ENCODE data around the gene ANKRD12.
"Not testable (repeated sequence)": the region's sequence is repeated elsewhere in the genome, so short reads cannot be mapped to it uniquely, and the experiment has no call there.

Gene ANKRD12

GRCh38 chr18:9237981-9238380 is 101.4 kb downstream of the ANKRD12 start:
- Mint-ChIP-seq H3K4me1 (ENCODE audit: low read depth) (no peaks in the 10 kb centered on the region), H3K36me3 (peaks cover 15% of the 10 kb centered on the region), H3K27me3 (no peaks in the 10 kb centered on the region), H3K9me3 (ENCODE audit: low read depth) (no peaks in the 10 kb centered on the region), H3K4me3 (no peak overlapping the region), H3K27ac (no peak overlapping the region)

GRCh38 chr18:9239720-9240119 is 103.1 kb downstream of the ANKRD12 start:
- H3K4me1 Mint-ChIP-seq (ENCODE audit: low read depth) = peaks cover 3% of the 10 kb centered on the region
- H3K27ac Mint-ChIP-seq = no peak overlapping the region
- no peak overlapping the region for H3K4me3 Mint-ChIP-seq
- H3K27me3 Mint-ChIP-seq = no peaks in the 10 kb centered on the region
- no peaks in the 10 kb centered on the region for H3K9me3 Mint-ChIP-seq (ENCODE audit: low read depth)
- H3K36me3 Mint-ChIP-seq = peaks cover 11% of the 10 kb centered on the region

- H3K4me1 Mint-ChIP-seq (ENCODE audit: low read depth) = peaks cover 3% of the 10 kb centered on the region
- H3K36me3 Mint-ChIP-seq = peaks cover 11% of the 10 kb centered on the region
- H3K27me3 Mint-ChIP-seq = no peaks in the 10 kb centered on the region
- no peak overlapping the region for H3K4me3 Mint-ChIP-seq
- no peak overlapping the region for H3K27ac Mint-ChIP-seq
- no peaks in the 10 kb centered on the region for H3K9me3 Mint-ChIP-seq (ENCODE audit: low read depth)
Measured at GRCh38 chr18:9240270-9240669, 103.7 kb downstream of the ANKRD12 start.

GRCh38 chr18:9243029-9243428 is 106.4 kb downstream of the ANKRD12 start:
- Mint-ChIP-seq H3K9me3 (ENCODE audit: low read depth) (no peaks in the 10 kb centered on the region), H3K4me1 (ENCODE audit: low read depth) (peaks cover 3% of the 10 kb centered on the region), H3K27ac (no peak overlapping the region), H3K4me3 (no peak overlapping the region), H3K36me3 (peaks cover 6% of the 10 kb centered on the region), H3K27me3 (no peaks in the 10 kb centered on the region)

- no peaks in the 10 kb centered on the region for H3K27me3 Mint-ChIP-seq
- H3K9me3 Mint-ChIP-seq (ENCODE audit: low read depth) = no peaks in the 10 kb centered on the region
- H3K36me3 Mint-ChIP-seq = peaks cover 6% of the 10 kb centered on the region
- H3K4me3 Mint-ChIP-seq = no peak overlapping the region
- peaks cover 3% of the 10 kb centered on the region for H3K4me1 Mint-ChIP-seq (ENCODE audit: low read depth)
- H3K27ac Mint-ChIP-seq = peak overlapping the region; percentile 46
Measured at GRCh38 chr18:9244376-9244775, 107.8 kb downstream of the ANKRD12 start.

GRCh38 chr18:9248661-9249060 is 112.1 kb downstream of the ANKRD12 start:
- peaks cover 21% of the 10 kb centered on the region for H3K36me3 Mint-ChIP-seq
- no peaks in the 10 kb centered on the region for H3K9me3 Mint-ChIP-seq (ENCODE audit: low read depth)
- H3K27me3 Mint-ChIP-seq = no peaks in the 10 kb centered on the region
- H3K4me3 Mint-ChIP-seq = no peak overlapping the region
- H3K27ac Mint-ChIP-seq = no peak overlapping the region
- H3K4me1 Mint-ChIP-seq (ENCODE audit: low read depth) = peaks cover 5% of the 10 kb centered on the region

DNA sequence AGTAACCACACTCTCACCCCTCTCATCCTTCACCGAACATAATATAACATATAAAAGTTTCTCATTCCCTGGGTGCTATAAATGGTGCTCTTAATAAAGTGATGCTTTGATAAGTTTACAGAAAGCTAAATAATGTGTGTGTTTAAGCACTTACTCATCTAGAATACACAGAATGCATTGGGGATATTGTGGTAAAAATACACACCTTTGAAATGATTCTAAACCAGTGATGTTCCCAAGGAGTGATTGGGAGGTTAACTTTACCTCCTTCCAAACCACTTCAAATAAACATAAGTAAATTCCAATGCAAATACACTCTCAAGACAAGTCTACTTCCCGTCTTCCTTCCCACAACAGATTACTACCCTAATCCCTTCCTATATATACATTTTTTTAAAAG is 112.7 kb downstream of the ANKRD12 start:
- peaks cover 5% of the 10 kb centered on the region for H3K4me1 Mint-ChIP-seq (ENCODE audit: low read depth)
- no peak overlapping the region for H3K27ac Mint-ChIP-seq
- H3K36me3 Mint-ChIP-seq = peaks cover 24% of the 10 kb centered on the region
- no peaks in the 10 kb centered on the region for H3K9me3 Mint-ChIP-seq (ENCODE audit: low read depth)
- no peaks in the 10 kb centered on the region for H3K27me3 Mint-ChIP-seq
- H3K4me3 Mint-ChIP-seq = no peak overlapping the region

DNA sequence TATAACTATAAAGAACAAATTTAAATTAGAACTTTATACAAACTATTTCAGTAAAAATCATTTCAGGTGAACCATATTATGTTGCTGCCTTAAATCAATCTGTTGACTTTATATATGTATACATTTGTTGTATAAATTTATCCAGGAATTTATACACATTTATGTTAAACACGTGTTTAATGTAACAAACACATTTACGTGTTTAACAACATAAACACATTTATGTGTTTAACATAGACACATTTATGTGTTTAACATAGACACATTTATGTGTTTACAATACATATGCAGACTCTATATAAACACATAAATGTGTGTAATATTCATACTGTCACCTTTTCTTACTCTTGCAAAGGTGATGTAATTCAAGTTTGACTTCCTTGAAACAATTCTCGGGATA is 122.6 kb downstream of the ANKRD12 start:
- Mint-ChIP-seq H3K27ac (no peak overlapping the region), H3K36me3 (peaks cover 47% of the 10 kb centered on the region), H3K4me3 (no peak overlapping the region), H3K4me1 (ENCODE audit: low read depth) (peaks cover 8% of the 10 kb centered on the region), H3K9me3 (ENCODE audit: low read depth) (peaks cover 10% of the 10 kb centered on the region), H3K27me3 (no peaks in the 10 kb centered on the region)

- peak overlapping the region; percentile 64 for H3K27ac Mint-ChIP-seq
- H3K36me3 Mint-ChIP-seq = peaks cover 34% of the 10 kb centered on the region
- peaks cover 1% of the 10 kb centered on the region for H3K9me3 Mint-ChIP-seq (ENCODE audit: low read depth)
- H3K4me3 Mint-ChIP-seq = no peak overlapping the region
- H3K27me3 Mint-ChIP-seq = no peaks in the 10 kb centered on the region
- H3K4me1 Mint-ChIP-seq (ENCODE audit: low read depth) = peaks cover 8% of the 10 kb centered on the region
Measured at GRCh38 chr18:9260388-9261380, 124.1 kb downstream of the ANKRD12 start.

DNA sequence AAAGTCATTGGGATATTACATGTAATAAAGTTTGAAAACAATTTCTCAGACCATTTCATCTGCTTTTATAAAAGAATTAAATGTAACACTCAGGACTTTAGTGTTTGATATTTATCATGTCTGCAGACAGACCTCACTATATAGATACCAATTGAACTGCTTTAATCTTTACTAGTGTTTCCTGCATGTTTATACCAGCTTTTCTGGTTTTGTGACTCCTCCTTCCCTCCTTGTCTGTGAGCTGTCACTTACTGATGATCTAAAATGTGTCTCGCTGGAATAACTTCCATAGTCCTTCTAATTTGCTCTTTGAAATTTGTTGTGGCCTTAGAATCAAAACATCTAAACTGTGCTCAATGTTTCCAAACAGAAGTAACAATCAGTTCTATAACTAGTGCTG is 126.7 kb downstream of the ANKRD12 start:
- Mint-ChIP-seq H3K36me3 (peaks cover 32% of the 10 kb centered on the region), H3K9me3 (ENCODE audit: low read depth) (no peaks in the 10 kb centered on the region), H3K4me3 (no peak overlapping the region), H3K4me1 (ENCODE audit: low read depth) (peaks cover 5% of the 10 kb centered on the region), H3K27ac (no peak overlapping the region), H3K27me3 (no peaks in the 10 kb centered on the region)

DNA sequence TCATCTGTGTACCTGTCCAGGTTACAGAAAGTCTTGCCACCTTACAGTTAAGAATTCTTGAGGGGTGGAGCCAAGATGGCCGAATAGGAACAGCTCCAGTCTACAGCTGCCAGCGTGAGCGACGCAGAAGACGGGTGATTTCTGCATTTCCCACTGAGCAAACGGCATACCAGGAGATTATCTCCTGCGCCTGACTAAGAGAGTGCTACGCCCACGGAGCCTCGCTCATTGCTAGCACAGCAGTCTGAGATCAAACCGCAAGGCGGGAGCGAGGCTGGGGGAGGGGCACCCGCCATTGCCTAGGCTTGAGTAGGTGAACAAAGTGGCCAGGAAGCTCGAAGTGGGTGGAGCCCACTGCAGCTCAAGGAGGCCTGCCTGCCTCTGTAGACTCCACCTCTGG is 128.2 kb downstream of the ANKRD12 start:
- H3K4me1 Mint-ChIP-seq (ENCODE audit: low read depth); H3K27ac Mint-ChIP-seq; H3K27me3 Mint-ChIP-seq; H3K4me3 Mint-ChIP-seq; H3K9me3 Mint-ChIP-seq (ENCODE audit: low read depth): not testable (repeated sequence)
- H3K36me3 Mint-ChIP-seq = peaks cover 28% of the 10 kb centered on the region

DNA sequence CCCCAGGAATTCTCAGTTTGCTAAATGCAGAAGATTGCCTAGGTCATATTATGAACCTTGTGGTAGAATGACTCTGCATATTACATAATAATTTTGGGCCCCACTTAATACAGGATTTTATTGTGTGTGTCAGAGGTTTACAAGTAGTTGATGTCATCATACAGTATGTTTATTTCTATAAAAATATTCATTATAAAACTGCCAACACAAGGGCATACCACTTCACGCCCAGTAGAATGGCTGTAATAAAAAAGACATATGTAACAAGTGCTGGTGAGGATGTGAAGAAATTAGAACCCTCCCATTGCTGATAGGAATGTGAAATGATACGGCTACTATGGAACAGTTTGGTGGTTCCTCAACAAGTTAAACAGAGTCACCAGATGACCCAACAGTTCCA is 136.6 kb downstream of the ANKRD12 start:
- Mint-ChIP-seq H3K4me3 (no peak overlapping the region), H3K9me3 (ENCODE audit: low read depth) (no peaks in the 10 kb centered on the region), H3K27ac (no peak overlapping the region), H3K36me3 (peaks cover 15% of the 10 kb centered on the region), H3K4me1 (ENCODE audit: low read depth) (no peaks in the 10 kb centered on the region), H3K27me3 (no peaks in the 10 kb centered on the region)

- H3K4me3 Mint-ChIP-seq = no peak overlapping the region
- peaks cover 14% of the 10 kb centered on the region for H3K36me3 Mint-ChIP-seq
- no peak overlapping the region for H3K27ac Mint-ChIP-seq
- H3K9me3 Mint-ChIP-seq (ENCODE audit: low read depth) = no peaks in the 10 kb centered on the region
- no peaks in the 10 kb centered on the region for H3K4me1 Mint-ChIP-seq (ENCODE audit: low read depth)
- H3K27me3 Mint-ChIP-seq = no peaks in the 10 kb centered on the region
Measured at GRCh38 chr18:9275890-9276289, 139.3 kb downstream of the ANKRD12 start.

DNA sequence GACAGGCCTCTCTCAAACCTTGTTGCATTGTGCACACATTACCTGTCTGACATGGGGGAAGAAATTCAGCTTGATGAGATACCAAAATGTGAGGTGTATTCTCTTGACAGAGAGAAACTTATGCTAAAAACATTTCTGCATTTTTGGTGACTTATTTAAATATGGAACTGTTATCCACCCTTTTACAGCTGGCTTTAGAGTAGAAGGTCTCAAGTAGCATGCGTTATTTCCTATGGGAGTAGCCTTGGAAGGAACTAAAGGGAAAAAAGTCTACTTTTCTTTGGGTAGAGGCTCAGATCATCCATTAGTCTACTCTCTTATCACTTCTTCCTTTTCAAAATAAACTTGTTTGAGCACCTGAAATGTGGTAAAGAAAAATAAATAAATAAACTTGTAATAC is 141.4 kb downstream of the ANKRD12 start:
- no peak overlapping the region for H3K27ac Mint-ChIP-seq
- no peaks in the 10 kb centered on the region for H3K9me3 Mint-ChIP-seq (ENCODE audit: low read depth)
- peaks cover 21% of the 10 kb centered on the region for H3K36me3 Mint-ChIP-seq
- no peaks in the 10 kb centered on the region for H3K4me1 Mint-ChIP-seq (ENCODE audit: low read depth)
- no peaks in the 10 kb centered on the region for H3K27me3 Mint-ChIP-seq
- no peak overlapping the region for H3K4me3 Mint-ChIP-seq

DNA sequence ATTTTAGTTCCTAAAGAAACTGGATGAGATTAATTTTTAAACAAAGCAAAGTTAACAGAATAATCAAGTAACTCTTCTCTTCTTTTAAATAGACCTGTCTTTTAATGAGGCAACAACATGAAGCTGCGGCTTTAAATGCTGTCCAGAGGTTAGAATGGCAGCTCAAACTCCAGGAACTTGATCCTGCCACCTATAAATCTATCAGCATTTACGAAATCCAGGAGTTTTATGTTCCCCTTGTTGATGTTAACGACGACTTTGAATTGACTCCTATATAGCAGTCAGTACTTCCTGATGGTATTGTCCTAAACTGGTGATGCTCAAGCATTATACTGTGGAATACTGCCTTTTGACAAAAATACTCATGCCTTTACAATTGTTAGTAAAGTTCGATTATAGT is 144.3 kb downstream of the ANKRD12 start:
- Mint-ChIP-seq H3K4me3 (no peak overlapping the region), H3K27me3 (no peaks in the 10 kb centered on the region), H3K9me3 (ENCODE audit: low read depth) (peaks cover 4% of the 10 kb centered on the region), H3K27ac (no peak overlapping the region), H3K36me3 (peaks cover 13% of the 10 kb centered on the region), H3K4me1 (ENCODE audit: low read depth) (no peaks in the 10 kb centered on the region)

DNA sequence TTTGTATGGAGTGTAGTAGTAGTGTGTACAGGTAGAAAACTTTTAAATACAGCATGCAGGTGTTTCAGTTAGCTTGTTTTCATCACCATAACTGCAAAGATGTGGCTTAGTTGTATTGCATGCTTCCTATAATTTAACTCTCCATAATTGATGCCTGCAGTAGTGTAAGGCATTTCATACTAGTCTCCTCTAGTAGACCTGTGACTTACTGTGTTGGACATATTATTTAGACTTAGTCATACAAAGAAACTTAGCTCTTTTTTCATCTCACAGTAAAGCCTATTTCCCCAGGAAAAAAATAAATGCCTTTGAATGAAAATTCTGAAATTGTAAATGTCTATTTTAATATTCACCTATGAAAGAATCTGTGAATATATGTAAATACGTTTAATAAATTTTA is 145.2 kb downstream of the ANKRD12 start:
- H3K4me3 Mint-ChIP-seq = no peak overlapping the region
- H3K36me3 Mint-ChIP-seq = peaks cover 16% of the 10 kb centered on the region
- H3K27ac Mint-ChIP-seq = no peak overlapping the region
- H3K27me3 Mint-ChIP-seq = no peaks in the 10 kb centered on the region
- H3K4me1 Mint-ChIP-seq (ENCODE audit: low read depth) = no peaks in the 10 kb centered on the region
- peaks cover 4% of the 10 kb centered on the region for H3K9me3 Mint-ChIP-seq (ENCODE audit: low read depth)

Data from activated naive CD8-positive, alpha-beta T cell (primary cell).